Heart right ventricle (tissue), 16 donors: ENCODE data around the gene TDG. TPM values are rescaled to one million over a fixed set of nuclear protein-coding genes. Genes with fewer than 3 reads are reported as not detected.

Experiments used
- ATAC-seq, 8 donors: fragments of 200-7000 bp; cut with Tn5 transposase; one replicate each; pipeline ENCODE4 v1.9.1; 2020; ENCODE audit warnings: mild to moderate bottlenecking in 8 of 8, moderate library complexity in 8 of 8, moderate number of reproducible peaks in 1 of 8
- DNase-seq, 2 donors: peaks; one replicate each; pipeline ENCODE4 v3.0.0-alpha.2; 2020
- H3K27ac ChIP-seq, 10 donors: fragments of 200-600 bp; sonication (generic) in 2 of 10; one replicate each; pipeline versions ENCODE4 v1.5.0 to v1.8.0; 2020 to 2022; ENCODE audit warnings: mild to moderate bottlenecking in 3 of 10
- H3K27me3 ChIP-seq, 7 donors: fragments of 200-600 bp; one replicate each; pipeline ENCODE4 v1.8.0; 2021 to 2022; ENCODE audit warnings: mild to moderate bottlenecking in 2 of 7
- H3K36me3 ChIP-seq, 9 donors: fragments of 200-600 bp; sonication (generic) in 1 of 9; one replicate each; pipeline versions ENCODE4 v1.5.0 to v1.8.0; 2020 to 2022; ENCODE audit warnings: mild to moderate bottlenecking in 2 of 9
- H3K4me1 ChIP-seq, 9 donors: fragments of 200-600 bp; sonication (generic) in 1 of 9; one replicate each; pipeline versions ENCODE4 v1.5.0 to v1.8.0; 2020 to 2022; ENCODE audit warnings: mild to moderate bottlenecking in 4 of 9
- H3K4me3 ChIP-seq, 10 donors: fragments of 200-600 bp; sonication (generic) in 2 of 10; one replicate each; pipeline versions ENCODE4 v1.5.0 to v1.8.0; 2020 to 2022; ENCODE audit warnings: mild to moderate bottlenecking in 7 of 10, moderate library complexity in 2 of 10
- H3K9me3 ChIP-seq, 11 donors: fragments of 200-600 bp in 10 of 11; sonication (generic) in 2 of 11; one replicate each; pipeline versions ENCODE4 v1.5.0 to v1.8.0; 2013 to 2022; ENCODE audit warnings: mild to moderate bottlenecking in 2 of 11, control low read depth in 1 of 11, moderate library complexity in 1 of 11
- CTCF ChIP-seq, 9 donors: fragments of 200-600 bp; sonication (generic) in 2 of 9; IDR thresholded peaks; one replicate each; pipeline versions ENCODE4 v1.5.0 to v1.8.0; 2021 to 2022; ENCODE audit warnings: antibody characterized with exemption in 9 of 9, mild to moderate bottlenecking in 5 of 9, moderate library complexity in 1 of 9
- whole genome bisulfite sequencing, 2 donors: extraction: QIAGEN DNeasy Blood & Tissue Kit; methylation state at CpG; one replicate each; pipeline ENCODE4 v1.1.7; 2013; ENCODE audit warnings: inconsistent platforms in 1 of 2; 5-methylcytosine and 5-hydroxymethylcytosine counted together
- intact Hi-C, 10 donors: fragments of 100-400 bp; cut with DNase I; formaldehyde crosslinking; loops; one replicate each; pipeline versions ENCODE4 v1.11.1 to v1.14.2; 2022
- polyA plus RNA-seq, 2 donors: library from polyadenylated mRNA; stranded (reverse); fragments of 200-250 nt; gene quantifications; one replicate each; pipeline ENCODE4 v1.2.3, GENCODE V29; 2013
- total RNA-seq, 10 donors: library from RNA; stranded (reverse); fragmentation: NEBNext Ultra II Directional in 3 of 10; extraction: Animal tissue kit (Norgen Biotek cat#: 25700) in 3 of 10; gene quantifications; one replicate each; pipeline versions ENCODE4 v1.2.1 to v1.2.4, GENCODE V29; 2021 to 2023
- donor health status: Arrhythmogenic right ventricular cardiomyopathy.
- donor health status: ischemic (EF 13 %, LVEDD 7.1; RV severe dilation, severe dysfunction).
- donor health status: healthy with polysubstance abuse.
- donor health status: DM: no; HTN: yes; CAD: no.
- donor health status: DM: no; HTN: no; CAD: no.
- donor health status: ischemic (EF 25% LVEDD 6.9; RV normal size, moderate dysfunction).
- donor health status: ischemic (EF 25% LVEDD 5.7; RV mildly dilated, moderate dysfunction).
- donor health status: healthy.
- donor health status: DM: yes; HTN: yes; CAD: no.
- donor health status: Ischemic cardiomyopathy.
- donor health status: ischemic (EF 35%, LVEDD 5.7; RV mildly dilated, moderate dysfunction).
- donor health status: nonischemic (EF 11% LVEDD 7.7; RV severe dilation, severe dysfunction).
- donor health status: DM: yes; HTN: yes; CAD: no.
- donor health status: PGD.
- donor health status: ischemic (EF 29% LVEDD 5.4; RV normal size, mild dysfunction).
- donor health status: nonischemic (EF 23%, LVEDD 6.1; RV moderate dilation, normal function).

The TDG gene
- total and polyA plus RNA-seq, 12 donors, result 8.7 to 17.4 (median 11.7) TPM

GRCh38 chr12:103969391-103969790 lies 3.7 kb downstream of the TDG start:
- no peak for TF ChIP-seq CTCF (IDR thresholded peaks at IDR 0.05)
- 42 to 48% methylated on average over 2 of the region's 2 CpGs for WGBS, 2 donors
- intact Hi-C loops, result loop anchor here in 7 of 10 donors (2.0 to 10.0 kb wide), 7 partner anchors 15 to 138 kb away; partner anchors contain the start of genes HCFC2 (in 4 of the 7) and HSP90B1 (in 1 of the 7)
- peak overlapping the region in 1 of 10 donors; percentile 21 for H3K27ac ChIP-seq
- no peaks in the 10 kb centered on the region for H3K27me3 ChIP-seq
- no peaks in the 10 kb centered on the region for H3K9me3 ChIP-seq
- no peak for DNase-seq
- ATAC-seq, result no peak
- H3K4me1 ChIP-seq, result peaks cover under 1 to 78% (median 58%) of the 10 kb centered on the region in 9 donors
- H3K36me3 ChIP-seq, result peaks cover 0 to 46% (median 0%) of the 10 kb centered on the region in 9 donors
- no peak overlapping the region for H3K4me3 ChIP-seq

GRCh38 chr12:103973909-103974308 lies 8.2 kb downstream of the TDG start:
- peaks cover 0 to 61% (median 8%) of the 10 kb centered on the region in 9 donors for H3K36me3 ChIP-seq
- no peak overlapping the region for H3K4me3 ChIP-seq
- ATAC-seq, result no peak
- 49 to 58% methylated on average over 2 of the region's 2 CpGs for WGBS, 2 donors
- intact Hi-C loops, result loop anchor here in 2 of 10 donors (10.0 kb wide), 2 partner anchors 121 to 131 kb away; no protein-coding TSS in a partner anchor
- H3K27ac ChIP-seq, result no peak overlapping the region
- no peak for DNase-seq
- no peaks in the 10 kb centered on the region for H3K27me3 ChIP-seq
- peaks cover 0 to 58% (median 36%) of the 10 kb centered on the region in 9 donors for H3K4me1 ChIP-seq
- TF ChIP-seq CTCF (IDR thresholded peaks at IDR 0.05), result no peak
- H3K9me3 ChIP-seq, result no peaks in the 10 kb centered on the region

DNA sequence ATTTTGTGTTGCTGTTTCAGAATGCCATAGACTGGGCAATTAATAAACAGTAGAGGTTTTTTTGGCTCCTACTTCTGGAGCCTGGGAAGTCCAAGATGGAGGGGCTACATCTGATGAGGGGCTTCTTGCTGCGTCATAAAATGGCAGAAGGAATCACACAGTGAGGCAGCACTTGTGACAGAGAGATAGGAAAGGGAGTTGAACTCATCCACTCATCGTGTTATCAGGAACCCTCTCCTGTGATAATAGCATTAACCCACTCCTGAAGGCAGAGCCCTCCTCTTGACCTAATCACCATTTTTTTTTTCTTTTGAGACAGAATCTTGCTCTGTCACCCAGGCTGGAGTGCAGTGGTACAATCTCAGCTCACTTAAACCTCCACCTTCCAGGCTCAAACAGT lies 9.7 kb downstream of the TDG start:
- 45 to 55% methylated on average over 2 of the region's 2 CpGs for WGBS, 2 donors

GRCh38 chr12:103978384-103978982 lies 12.8 kb downstream of the TDG start:
- no peak for DNase-seq
- no peak for ATAC-seq
- intact Hi-C loops, result loop anchor here in 2 of 10 donors (10.0 kb wide), 2 partner anchors 116 to 126 kb away; no protein-coding TSS in a partner anchor
- Histone ChIP-seq H3K27me3 (no peaks in the 10 kb centered on the region), H3K4me3 (no peak overlapping the region), H3K36me3 (peaks cover 0 to 99% (median 39%) of the 10 kb centered on the region in 9 donors), H3K27ac (no peak overlapping the region), H3K4me1 (peaks cover 0 to 22% (median 9%) of the 10 kb centered on the region in 9 donors), H3K9me3 (no peaks in the 10 kb centered on the region)
- WGBS, 2 donors, result 87 to 92% methylated on average over 4 of the region's 4 CpGs
- TF ChIP-seq CTCF (IDR thresholded peaks at IDR 0.05), result no peak

More for the DNA sequence above, 9.7 kb downstream of the TDG start:
- Histone ChIP-seq H3K27ac (no peak overlapping the region), H3K4me1 (peaks cover 0 to 44% (median 22%) of the 10 kb centered on the region in 9 donors), H3K9me3 (no peaks in the 10 kb centered on the region), H3K27me3 (no peaks in the 10 kb centered on the region), H3K4me3 (no peak overlapping the region), H3K36me3 (peaks cover 0 to 75% (median 16%) of the 10 kb centered on the region in 9 donors)
- DNase-seq (no peak), ATAC-seq (no peak)
- TF ChIP-seq CTCF (IDR thresholded peaks at IDR 0.05), result no peak
- intact Hi-C loops, result loop anchor here in 2 of 10 donors (10.0 kb wide), 2 partner anchors 119 to 129 kb away; no protein-coding TSS in a partner anchor
